Measurements from ENCODE around the gene HIBCH.

Gene HIBCH

DNA sequence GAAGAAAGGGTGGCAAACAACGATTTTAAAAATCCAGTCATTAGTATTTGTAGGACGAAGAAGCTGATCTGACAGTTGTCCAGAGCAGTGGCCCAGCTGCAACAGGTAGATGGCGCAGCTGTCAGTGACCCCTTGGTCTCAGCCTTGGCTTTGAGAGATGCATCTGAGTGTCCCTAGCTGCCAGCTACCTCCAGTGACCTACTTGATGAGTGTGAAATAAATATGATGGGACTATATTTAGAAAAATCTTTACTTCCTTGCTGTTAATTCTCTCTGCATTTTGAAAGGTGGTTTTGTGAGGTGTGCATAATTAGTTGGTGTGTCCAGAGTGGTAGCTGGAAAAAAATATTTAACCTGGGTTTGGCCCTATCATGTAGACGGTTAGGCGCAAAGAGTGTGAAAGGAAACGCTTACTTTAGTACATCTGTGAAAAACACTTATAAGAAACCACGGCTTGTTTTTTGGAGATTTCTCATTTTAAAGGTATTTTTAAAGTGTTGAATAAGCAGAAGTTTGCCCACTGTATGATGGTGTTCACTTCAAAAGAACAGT is 24.7 kb upstream of the HIBCH start:
- peak; percentile 55 for DNase-seq
- Histone ChIP-seq H3K27ac (no peak overlapping the region), H3K4me3 (ENCODE audit: low read depth, low read length) (peak overlapping the region; percentile 53), H3K9me3 (ENCODE audit: severe bottlenecking) (no peaks in the 10 kb centered on the region), H3K27me3 (ENCODE audit: insufficient read depth, low read depth, severe bottlenecking) (no peaks in the 10 kb centered on the region), H3K36me3 (no peaks in the 10 kb centered on the region)
- TF ChIP-seq, protein P1, sequence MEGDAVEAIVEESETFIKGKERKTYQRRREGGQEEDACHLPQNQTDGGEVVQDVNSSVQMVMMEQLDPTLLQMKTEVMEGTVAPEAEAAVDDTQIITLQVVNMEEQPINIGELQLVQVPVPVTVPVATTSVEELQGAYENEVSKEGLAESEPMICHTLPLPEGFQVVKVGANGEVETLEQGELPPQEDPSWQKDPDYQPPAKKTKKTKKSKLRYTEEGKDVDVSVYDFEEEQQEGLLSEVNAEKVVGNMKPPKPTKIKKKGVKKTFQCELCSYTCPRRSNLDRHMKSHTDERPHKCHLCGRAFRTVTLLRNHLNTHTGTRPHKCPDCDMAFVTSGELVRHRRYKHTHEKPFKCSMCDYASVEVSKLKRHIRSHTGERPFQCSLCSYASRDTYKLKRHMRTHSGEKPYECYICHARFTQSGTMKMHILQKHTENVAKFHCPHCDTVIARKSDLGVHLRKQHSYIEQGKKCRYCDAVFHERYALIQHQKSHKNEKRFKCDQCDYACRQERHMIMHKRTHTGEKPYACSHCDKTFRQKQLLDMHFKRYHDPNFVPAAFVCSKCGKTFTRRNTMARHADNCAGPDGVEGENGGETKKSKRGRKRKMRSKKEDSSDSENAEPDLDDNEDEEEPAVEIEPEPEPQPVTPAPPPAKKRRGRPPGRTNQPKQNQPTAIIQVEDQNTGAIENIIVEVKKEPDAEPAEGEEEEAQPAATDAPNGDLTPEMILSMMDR (IDR thresholded peaks at IDR 0.05; ENCODE audit: low read depth, low read length): peak; percentile 55

- Histone ChIP-seq H3K9me3 (ENCODE audit: severe bottlenecking) (no peaks in the 10 kb centered on the region), H3K4me3 (ENCODE audit: low read depth, low read length) (peak within 1 kb of the TSS; percentile 53), H3K27ac (no peak within 1 kb of the TSS), H3K27me3 (ENCODE audit: insufficient read depth, low read depth, severe bottlenecking) (no peaks in the 10 kb centered on the region), H3K36me3 (no peaks in the 10 kb centered on the region)
- DNase-seq: peak; percentile 31
- TF ChIP-seq, protein P1 (IDR thresholded peaks at IDR 0.05; ENCODE audit: low read depth, low read length): no peak
These were observed 24.1 kb upstream of the HIBCH start, which contains the start of gene INPP1 for GRCh38 chr2:190343536-190344275. INPP1 (plus strand) TSS chr2:190343589; CDS start chr2:190360103, 16,514 bp downstream.

DNA sequence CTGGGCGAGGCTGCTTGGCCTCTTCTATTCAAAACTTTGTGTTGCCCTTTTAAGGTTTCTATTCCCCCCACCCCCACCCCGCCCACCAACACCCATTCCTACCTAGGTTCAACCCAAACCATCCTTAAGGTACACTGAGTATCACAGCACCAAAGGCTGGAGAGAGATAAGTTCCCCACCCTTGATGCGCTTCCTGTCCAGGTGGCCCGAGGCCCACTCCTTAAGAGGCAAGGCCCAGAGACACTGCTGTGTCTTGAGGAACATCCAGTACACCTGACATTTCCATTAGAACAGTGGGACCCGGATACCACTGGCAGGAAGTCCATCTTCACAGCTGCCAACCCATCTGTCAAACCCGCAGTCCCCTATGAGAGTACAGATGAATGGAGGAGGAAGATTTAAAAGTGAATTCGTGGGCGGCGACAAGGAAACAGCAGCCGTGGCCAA is 23.5 kb upstream of the HIBCH start:
- Histone ChIP-seq H3K36me3 (no peaks in the 10 kb centered on the region), H3K27ac (no peak overlapping the region), H3K4me3 (ENCODE audit: low read depth, low read length) (peak overlapping the region; percentile 53), H3K9me3 (ENCODE audit: severe bottlenecking) (no peaks in the 10 kb centered on the region), H3K27me3 (ENCODE audit: insufficient read depth, low read depth, severe bottlenecking) (no peaks in the 10 kb centered on the region)
- no peak for DNase-seq
- TF ChIP-seq, protein P1 (IDR thresholded peaks at IDR 0.05; ENCODE audit: low read depth, low read length): no peak

DNA sequence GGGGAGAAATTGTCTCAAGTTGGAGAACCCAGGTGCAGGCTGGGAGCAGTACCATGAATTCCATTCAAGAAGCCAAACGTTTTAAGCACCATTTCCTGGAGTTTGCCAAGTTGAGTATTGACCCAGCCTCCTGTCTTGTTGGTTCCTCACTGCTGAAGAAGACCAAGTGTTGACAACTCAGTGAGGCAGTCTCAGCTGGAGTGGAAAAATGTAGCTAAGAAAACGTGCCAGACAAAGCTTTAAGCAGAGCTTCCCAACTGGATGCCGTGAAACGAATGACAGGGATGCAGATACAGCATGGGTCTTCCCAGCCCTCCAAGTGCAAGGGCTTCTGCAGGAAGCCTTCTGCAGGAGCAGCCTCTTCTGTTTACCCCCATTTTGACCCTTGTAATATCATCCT is 23.0 kb upstream of the HIBCH start:
- no peaks in the 10 kb centered on the region for H3K36me3 ChIP-seq
- no peak overlapping the region for H3K27ac ChIP-seq
- no peaks in the 10 kb centered on the region for H3K9me3 ChIP-seq (ENCODE audit: severe bottlenecking)
- H3K4me3 ChIP-seq (ENCODE audit: low read depth, low read length): no peak overlapping the region
- no peaks in the 10 kb centered on the region for H3K27me3 ChIP-seq (ENCODE audit: insufficient read depth, low read depth, severe bottlenecking)
- TF ChIP-seq, protein P1 (IDR thresholded peaks at IDR 0.05; ENCODE audit: low read depth, low read length): no peak
- DNase-seq: no peak

GRCh38 chr2:190340369-190340768 is 20.7 kb upstream of the HIBCH start:
- Histone ChIP-seq H3K9me3 (ENCODE audit: severe bottlenecking) (no peaks in the 10 kb centered on the region), H3K27me3 (ENCODE audit: insufficient read depth, low read depth, severe bottlenecking) (no peaks in the 10 kb centered on the region), H3K4me3 (ENCODE audit: low read depth, low read length) (no peak overlapping the region), H3K36me3 (no peaks in the 10 kb centered on the region), H3K27ac (no peak overlapping the region)
- TF ChIP-seq, protein P1 (IDR thresholded peaks at IDR 0.05; ENCODE audit: low read depth, low read length): no peak
- DNase-seq: no peak

Data from WERI-Rb-1 (cell line).